Hematopoietic multipotent progenitor cell treated with erythropoietin and hydrocortisone succinate and interleukin-3 and kit ligand, for 15 days (in vitro differentiated cells): ENCODE results near the gene MICAL2.
A peak's percentile ranks its signal among the peaks of the same experiment; 100 is the strongest.

Experiments
- DNase-seq: peaks from one replicate; pipeline ENCODE4 v3.0.0-alpha.2; 2015; ENCODE audit warnings: low spot score

MICAL2 gene

GRCh38 chr11:12110201-12110713 is at the start of gene MICAL2:
Gene MICAL2 (plus strand): TSS chr11:12110590. CDS start chr11:12162156, 51,566 bp downstream.
- DNase-seq = peak; percentile 94

DNA sequence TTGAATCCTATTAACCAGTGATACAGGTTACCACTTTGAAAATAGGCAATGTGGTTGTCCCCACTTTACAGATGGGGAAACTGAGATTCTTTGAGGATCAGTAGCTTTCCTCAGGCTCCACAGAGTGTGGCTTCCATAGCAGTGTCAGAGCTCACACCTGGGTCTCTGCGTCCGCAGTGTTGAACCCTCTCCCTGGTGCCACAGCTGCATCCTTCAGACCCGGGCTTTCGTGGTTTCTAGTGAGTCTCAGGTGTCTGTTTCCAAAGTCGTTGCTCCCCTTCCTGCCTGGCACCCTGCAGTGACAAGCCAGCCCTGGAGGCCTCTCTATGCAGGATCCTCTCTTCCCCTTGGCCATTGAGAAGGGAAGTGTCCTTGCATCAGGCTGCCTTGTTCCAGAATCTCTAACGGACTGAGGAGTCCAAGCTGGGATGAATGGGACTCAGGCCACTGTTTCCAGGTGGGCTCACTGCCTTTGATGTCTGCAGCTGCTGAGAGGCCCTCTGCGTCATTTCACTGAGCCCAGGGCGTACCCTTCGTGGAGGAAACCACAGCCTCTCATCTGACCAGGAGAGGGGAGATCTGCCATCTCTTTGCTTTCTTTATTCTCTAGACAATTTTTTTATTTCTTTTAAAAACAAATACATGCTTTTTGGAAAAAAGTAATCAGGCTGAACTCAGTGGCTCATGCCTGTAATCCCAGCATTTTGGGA is 48.4 kb upstream of the MICAL2 start:
- DNase-seq = no peak

- no peak for DNase-seq
Measured at GRCh38 chr11:12063251-12063650, 47.1 kb upstream of the MICAL2 start.

DNA sequence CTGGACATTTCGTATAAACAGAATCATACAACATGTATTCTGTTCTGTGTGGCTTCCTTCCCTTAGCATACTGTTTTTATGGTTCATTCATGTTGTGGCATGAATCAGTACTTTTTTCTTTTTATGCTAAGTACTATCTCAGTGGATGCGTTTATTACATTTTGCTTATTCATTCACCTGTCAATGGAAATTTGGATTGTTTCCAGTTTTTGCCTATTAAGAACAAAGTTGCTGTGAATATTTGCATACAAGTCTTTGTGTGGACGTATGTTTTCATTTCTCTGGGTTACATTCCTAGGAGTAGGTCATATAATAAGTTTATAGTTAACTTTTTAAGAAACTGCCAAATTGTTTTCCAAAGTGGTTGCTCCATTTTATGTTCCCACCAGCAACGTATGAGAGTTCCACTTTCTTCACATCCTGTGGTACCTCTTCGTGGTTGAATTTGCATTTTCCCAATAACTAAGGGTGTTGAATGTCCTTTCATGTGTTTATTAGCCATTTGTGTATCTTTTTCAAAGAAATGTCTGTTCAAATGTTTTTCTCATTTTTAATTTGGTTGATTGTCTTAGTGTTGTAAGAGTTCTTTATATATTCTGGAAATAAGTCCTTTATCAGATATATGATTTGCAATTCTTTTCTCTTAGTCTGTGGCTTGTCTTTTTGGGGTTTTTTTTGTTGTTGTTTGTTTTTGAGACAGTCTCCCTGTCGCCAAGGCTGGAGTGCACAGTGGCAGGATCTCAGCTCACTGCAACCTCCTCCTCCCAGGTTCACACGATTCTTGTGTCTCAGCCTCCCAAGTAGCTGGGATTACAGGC is 46.0 kb upstream of the MICAL2 start:
- DNase-seq = no peak

GRCh38 chr11:12064954-12065280 is 45.5 kb upstream of the MICAL2 start:
- no peak for DNase-seq

DNA sequence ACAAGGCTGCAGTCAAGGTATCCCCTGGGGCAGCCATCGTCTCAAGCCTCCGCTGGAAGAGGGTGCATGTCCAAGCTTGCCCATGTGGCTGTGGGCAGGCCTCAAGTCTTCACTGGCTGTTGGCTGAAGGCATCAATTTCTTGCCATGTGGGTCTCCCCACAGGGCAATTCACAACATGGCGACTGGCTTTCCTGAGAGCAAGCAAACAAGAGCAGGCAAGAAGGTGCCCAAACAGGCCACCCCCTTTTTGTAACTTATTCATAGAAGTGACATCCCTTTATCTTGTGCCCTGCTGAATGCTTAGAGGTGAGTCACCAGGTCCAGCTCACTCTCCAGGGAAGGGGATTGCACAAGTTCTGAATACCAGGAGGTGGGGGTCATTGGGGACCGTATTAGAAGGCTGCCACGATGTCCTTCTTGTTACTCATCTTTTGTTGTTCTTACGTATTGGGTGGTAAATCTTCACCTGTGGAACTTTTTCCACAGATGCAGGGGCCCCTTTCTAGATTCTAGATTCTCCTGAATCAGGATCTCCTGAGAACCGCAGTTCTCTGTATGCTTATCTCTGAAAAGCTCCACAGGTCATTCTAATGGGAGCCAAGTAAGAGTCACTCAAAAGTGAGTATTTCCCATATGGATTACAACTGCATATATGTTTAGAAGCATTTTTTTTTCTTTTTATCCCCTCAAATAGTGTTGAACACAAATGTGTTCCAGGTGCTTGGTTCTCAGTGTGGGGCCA is 44.2 kb upstream of the MICAL2 start:
- DNase-seq = no peak

GRCh38 chr11:12066799-12067508 is 43.4 kb upstream of the MICAL2 start:
- no peak for DNase-seq

DNA sequence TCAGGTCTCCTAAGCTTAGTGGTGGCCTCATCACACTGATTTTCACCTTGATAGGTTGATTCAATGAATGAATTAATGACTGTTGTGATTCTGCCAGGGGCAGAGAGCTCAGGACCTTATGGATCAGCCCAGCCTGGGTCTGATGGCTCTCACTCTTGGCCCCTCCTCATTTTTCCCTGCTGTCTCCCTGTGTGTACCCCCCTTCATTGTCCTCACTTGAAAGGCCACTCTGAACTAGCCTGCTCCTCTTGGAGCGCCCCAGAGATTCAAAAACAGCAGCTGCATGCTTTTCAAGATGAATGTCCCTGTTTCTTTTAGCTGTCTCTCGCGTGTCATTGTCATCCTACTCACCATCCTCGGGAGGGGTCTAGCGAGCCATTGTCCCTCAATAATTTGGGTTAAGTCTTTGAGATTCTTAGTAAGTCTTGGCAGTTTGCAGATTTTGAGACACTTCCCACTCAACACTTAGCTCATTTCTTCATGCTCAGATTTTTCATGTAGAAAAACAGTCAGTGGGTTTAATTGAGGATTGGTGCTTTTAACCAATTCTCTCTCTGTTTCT is 42.5 kb upstream of the MICAL2 start:
- no peak for DNase-seq

GRCh38 chr11:12069066-12069676 is 41.2 kb upstream of the MICAL2 start:
- DNase-seq = no peak

DNA sequence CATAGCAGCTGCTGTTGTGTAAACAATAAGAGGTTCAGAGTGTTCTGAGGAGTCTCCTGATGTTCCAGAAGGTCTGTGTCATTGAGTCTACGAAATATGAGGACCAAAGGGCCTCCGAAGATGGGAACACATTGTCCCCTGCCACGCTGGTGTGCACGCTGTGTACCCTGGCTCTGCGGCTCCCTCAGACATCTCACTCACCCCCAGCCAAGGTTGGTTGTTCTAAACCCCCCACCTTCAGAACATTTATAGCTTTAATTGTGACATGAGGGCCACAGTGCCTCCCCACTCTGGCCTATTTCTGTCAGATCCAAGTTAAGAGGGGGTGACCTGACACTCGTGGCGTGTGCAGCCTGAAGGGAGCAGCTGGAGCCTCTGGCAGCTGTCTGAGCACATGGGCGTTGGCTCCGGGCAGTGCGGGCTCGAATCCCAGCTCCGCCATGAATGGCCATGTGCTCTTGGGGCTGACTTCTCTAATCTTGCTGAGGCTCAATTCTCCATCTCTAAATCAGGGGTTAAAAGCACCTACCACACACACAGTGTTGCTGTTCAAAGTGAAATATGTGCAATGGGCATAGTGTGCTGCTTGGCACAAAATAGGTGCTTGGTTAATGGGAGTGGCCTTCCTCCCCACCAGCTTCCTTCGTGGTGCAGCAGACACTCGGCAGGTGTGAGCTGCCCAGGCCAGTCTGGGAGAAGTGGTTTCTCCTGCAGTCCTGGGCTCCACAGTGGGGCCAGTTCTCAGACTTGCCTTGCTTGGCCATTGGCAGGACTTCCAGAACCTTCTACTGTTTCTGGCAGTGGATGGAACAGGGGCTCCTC is 39.7 kb upstream of the MICAL2 start:
- DNase-seq = no peak

- no peak for DNase-seq
Measured at GRCh38 chr11:12071574-12071973, 38.8 kb upstream of the MICAL2 start.

DNA sequence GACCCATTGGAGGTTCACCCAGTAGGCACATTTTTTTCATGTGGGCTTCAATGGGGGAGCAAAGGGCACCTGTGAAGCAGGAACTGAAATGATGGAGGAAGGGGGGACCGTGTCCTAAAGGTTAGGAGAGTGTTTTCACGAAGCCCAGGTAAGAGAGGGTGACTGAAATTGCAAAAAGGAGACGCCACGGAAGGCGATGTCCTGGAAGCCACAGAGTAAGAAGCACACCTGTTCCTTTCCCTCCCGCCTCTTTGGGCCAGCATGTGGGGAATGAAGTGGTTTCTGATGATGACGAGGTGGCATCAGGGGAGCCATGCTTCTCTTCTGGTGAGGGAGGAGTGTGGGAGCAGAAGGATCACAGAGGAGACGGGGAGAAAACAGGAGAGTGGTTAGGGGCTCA is 37.0 kb upstream of the MICAL2 start:
- no peak for DNase-seq

DNA sequence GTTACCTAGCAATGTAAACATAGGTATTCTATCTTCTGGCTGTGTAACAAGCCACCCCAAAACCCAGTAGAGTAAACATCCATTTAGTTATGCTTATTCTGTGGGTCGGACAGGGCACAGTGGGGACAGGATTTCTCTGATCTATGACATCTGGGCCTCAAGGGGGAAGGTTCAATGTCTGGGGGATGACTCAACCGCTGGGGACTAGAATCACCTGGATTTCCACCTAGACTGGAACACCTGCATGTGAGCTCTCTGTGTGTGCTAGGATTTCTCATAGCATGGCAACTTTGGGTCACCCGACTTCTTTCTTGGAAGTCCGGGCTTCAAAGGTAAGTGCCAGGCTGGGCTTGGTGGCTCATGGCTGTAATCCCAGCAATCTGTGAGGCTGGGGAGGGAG is 36.5 kb upstream of the MICAL2 start:
- no peak for DNase-seq

- no peak for DNase-seq
Measured at GRCh38 chr11:12074529-12075195, 35.7 kb upstream of the MICAL2 start.

GRCh38 chr11:12075291-12075690 is 35.1 kb upstream of the MICAL2 start:
- no peak for DNase-seq

DNA sequence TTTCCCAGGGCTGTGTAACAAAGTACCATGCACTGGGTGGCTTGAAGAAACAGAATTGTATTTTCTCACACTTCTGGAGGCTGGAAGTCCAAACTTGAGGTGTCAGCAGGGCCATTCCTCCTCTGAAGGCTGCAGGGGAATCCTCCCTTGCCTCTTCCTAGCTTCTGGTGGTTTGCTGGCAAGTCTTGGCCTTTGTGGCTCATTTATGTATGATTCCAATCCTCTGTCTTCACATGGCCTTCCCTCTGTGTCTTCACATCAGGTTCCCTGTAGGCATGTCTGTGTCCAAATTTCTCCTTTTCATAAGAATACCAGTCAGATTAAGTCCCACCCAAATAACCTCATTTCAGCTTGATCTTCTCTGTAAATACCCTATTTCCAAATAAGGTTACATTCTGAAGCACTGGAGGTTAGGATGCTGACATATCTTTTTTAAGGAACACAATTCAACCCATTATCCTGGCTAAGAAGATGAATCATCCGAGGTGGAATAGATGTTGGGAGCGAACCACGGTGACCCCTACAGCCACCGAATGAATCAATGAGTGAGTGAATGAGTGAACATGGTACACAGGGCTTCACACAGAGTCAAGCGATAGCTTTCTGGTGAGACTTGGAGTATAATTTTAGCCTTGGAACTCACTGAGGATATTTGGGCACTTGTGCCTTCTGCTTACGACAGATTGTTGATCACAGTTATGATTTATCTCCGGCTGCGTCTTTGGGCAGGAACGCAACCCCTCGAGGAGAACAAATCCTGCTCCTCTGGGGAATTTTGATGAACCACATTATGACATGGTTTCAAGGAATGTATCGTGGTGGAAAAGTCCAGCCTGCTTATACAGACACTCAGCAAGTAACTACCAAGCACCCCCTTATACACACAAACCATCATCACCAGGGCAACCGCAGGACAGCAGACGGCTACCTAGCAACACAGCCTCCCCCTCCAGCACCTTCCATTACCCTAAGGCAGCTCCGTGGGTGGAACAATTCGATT is 34.3 kb upstream of the MICAL2 start:
- no peak for DNase-seq

- no peak for DNase-seq
Measured at GRCh38 chr11:12076840-12077534, 33.4 kb upstream of the MICAL2 start.
